GM18858 (cell line): ENCODE data around the gene CMPK2.

Experiments
- ATAC-seq: cut with Tn5 transposase; IDR thresholded peaks from one replicate; pipeline ENCODE4 v1.9.1; 2021; ENCODE audit not compliant: unreplicated experiment

Gene CMPK2

DNA sequence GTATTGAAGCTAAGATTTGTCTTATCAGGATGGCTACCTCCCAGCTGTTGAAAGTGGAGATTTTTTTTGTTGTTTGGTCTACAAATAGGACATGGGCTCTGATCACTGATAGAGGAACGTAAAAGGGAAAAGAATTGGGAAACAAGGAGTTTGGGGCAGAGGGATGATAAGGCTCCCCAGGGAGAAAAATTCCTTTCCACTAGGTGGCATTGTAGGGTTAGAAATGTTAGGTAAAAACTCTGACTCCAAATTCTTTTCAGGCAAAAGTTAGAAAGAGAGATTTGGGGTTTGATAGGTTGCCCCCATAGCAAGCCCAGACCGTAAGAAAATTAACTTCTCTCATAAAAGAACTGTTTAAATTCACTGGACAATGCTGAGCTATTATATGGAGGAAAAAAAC lies 19.8 kb downstream of the CMPK2 start:
- ATAC-seq, result no peak

- no peak for ATAC-seq
These were observed 20.4 kb downstream of the CMPK2 start for GRCh38 chr2:6845312-6845711.

DNA sequence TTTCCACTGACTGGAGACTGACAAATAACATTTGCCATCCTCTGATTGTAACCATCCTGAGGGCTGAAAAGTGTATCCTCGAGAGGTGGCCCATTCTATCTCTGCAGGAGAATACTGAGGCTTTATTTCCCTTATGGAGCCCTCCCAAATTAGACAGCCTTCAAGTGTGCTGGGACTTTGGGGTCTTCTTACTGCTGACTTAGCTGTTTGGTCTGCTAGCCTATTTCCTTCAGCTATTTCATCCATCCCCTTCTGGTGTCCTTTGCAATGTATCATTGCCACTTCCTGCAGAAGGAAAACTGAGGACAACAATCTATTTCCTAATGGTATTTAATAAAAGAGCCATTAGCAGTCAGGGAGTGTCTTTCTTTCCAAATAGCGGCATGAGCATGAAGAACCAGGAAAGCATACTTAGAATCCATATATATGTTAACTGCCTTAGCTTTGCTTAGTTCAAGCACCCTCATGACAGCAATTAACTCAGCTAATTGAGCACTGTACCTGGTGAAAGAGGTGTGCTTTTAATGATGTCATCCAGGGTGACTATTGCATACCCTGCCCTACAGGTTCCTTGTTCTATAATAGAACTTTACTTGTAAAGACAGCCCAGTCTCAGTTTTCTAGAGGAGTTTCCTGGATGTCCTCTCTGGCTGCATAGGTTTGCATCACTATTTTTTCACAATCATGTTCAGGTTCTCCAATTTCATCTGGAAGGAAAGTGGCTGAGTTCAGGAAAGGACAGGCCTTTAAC lies 24.0 kb downstream of the CMPK2 start:
- no peak for ATAC-seq

DNA sequence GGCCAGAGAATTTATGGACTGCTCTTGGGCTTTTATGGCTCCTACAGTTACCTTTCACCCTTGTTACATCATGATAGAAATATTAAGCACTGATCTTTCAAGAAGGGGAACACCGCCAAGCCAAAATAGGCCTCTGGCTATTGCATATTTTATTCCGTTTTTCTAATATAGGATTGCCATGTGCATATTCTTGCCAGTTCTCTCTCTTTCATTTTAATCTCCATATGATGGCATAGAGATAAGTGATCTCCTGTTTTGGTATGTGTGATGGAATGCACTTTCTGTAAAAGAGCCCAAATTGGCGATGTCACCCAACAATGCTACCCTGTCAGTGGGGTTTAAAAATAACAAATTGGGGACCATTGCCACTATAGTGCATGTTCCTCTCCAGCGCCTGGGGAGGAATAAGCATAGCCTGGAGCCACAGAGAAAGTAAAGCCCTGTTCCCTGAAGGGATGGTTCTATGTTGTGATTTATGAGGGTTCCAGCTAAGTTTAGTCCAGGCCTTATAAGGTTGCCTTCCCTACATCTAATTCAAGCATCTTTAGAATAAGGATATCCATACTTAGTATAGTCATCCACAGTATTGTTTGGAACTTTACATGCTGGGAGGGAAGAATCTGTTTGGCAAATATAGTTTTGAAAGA lies 26.9 kb downstream of the CMPK2 start:
- ATAC-seq, result no peak

DNA sequence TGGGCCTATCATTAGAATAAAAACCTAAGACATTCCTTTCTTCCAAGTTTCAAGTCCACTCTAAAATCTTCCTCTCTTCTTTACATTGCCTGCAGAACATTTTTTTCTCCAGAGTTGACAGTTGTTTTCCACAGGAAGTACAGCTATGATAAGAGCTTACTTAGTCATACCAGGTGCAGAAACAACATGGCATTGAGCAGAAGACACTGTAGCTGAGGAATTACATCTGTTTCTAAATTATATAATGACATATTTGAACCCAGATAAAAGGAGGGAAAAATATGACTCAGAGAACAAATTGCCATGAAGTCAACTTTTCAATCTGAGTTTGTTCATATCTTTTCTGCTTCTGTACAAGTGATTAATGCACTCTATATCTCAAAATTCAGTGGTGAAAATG lies 30.2 kb downstream of the CMPK2 start:
- no peak for ATAC-seq

DNA sequence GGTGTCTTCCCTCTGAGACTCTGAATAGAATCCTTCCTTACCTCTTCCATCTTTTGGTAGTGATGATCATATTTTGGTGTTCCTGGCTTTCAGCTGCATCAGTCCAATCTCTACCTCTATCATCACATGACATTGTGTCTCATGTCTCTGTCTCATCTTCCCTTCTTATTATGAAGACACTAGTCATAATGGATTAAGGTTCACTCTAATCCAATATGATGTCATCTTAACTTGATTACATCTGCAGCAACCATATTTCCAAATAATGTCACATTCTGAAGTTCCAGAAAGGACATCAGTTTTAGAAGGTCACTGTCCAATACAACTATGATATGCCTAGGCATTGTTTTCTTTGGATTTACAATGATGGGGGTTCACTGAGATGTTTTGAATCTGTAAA lies 31.5 kb downstream of the CMPK2 start:
- no peak for ATAC-seq

DNA sequence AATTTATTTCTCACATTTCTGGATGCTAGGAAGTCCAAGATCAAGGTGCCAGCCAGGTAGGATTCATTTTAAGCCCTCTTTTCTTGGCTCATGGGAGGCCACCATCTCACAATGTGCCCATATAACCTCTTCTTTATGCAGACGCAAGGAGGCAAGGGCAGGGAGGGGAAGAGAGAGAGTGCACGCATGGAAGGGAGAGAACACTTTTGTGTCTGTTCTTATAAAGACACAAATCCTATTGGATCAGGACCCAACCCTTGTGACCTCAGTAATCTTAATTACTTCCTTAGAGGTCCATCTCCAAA lies 32.5 kb downstream of the CMPK2 start:
- no peak for ATAC-seq

DNA sequence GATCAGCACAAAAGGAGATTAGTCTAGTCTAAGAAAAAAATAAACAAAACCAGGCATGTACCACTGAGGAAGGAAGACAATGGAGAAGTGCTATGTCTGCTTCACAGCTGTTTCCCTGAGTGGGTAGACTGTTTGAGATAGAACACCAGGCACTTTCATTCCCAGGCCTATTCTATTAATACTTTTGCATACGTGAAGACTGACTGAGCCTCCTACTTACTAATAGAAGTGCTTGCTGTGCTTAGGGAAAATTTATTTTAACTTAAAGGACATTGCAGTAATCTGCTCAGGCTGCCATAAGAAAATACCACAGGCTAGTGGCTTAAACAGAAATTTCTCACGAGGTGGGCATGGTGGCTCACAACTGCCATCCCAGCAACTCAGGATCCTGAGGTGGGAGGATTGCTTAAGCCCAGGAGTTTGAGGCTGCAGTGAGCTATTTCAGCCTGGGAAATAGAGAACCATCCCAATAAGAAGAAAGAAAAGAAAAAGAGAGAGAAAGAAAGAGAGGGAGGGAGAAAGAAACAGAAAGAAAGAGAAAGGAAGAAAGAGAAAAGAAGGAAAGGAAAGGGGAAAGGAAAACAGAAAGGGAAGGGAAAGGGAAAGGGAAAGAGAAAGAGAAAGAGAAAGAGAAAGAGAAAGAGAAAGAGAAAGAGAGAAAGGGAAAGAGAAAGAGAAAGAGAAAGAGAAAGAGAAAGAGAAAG lies 33.0 kb downstream of the CMPK2 start:
- ATAC-seq, result no peak

GRCh38 chr2:6831229-6831628 lies 34.5 kb downstream of the CMPK2 start:
- ATAC-seq, result no peak

GRCh38 chr2:6828299-6828584 lies 37.5 kb downstream of the CMPK2 start:
- no peak for ATAC-seq

GRCh38 chr2:6827566-6828298 lies 38.0 kb downstream of the CMPK2 start:
- ATAC-seq, result no peak

GRCh38 chr2:6826081-6826913 lies 39.4 kb downstream of the CMPK2 start:
- ATAC-seq, result peak; percentile 85

DNA sequence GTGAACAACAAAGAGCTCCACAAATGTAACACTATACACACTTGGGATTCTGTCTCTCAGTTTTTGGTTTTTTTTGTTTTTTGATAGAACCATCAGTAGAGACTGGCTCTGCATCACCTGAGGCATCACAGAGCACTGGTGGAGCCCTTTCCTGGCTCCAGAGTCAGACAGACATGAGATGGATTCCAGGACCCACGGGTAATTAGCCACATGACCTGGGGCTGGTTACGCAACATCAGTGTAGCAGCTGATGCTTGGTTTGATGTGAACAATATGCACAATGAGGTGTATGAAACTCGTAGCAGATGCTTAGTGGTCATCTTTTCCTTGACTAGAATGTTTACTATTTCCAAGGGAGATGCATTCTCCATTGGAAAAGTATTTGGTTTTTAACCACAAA lies 40.7 kb downstream of the CMPK2 start:
- no peak for ATAC-seq

GRCh38 chr2:6823111-6823510 lies 42.6 kb downstream of the CMPK2 start:
- ATAC-seq, result no peak

- no peak for ATAC-seq
These were observed 43.3 kb downstream of the CMPK2 start for GRCh38 chr2:6822406-6822805.

DNA sequence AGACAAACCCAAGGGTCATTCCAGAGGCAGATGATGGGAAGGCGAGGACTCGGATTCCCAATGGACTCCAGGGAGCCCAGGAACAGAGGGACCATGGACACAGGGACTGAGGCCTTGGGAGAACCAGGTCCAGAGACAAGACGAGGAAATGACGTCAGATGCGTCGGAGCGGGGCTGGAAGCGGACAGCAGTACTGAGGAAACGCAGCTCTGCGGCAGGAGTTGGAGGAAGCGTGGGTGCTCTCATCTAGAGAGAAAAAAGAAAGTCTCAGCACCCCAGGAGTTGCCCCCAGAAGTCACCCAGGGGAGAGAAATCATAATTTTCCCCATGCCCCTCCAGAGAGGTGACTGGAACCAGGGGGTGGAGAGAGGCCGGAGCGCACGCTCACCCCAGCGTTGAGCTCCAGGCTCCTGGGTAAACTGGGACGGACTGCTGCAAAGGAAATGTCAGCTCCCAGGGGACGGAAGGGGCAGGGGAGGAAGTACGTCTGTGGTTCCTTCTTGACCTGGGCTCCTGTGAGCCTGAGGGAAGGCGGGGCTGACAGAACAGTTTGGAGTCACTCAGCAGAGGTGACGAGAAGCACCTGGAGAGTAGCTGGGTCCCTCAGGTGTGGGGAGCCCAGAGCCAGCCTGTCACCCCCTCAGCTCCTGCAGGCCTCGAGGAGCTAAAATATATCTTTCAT lies 44.7 kb downstream of the CMPK2 start:
- no peak for ATAC-seq

GRCh38 chr2:6820236-6820635 lies 45.5 kb downstream of the CMPK2 start:
- no peak for ATAC-seq

DNA sequence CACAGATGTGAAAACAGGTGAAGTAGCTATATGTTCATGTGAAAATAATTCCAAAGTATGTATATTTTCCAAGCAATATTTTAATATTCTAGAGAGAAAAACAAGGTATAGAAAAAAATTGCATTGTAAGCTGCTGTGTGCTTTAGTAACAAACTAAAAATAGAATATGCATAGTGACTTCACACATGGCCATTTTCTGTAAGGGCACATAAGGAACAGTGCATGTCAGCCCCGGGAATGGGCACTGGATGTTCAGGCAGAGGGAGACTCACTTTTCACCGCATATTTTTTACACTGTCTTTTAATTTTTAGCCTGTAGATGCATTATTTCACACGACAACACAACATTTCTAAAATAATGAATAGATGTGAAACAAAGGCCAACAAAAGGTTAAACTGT lies 46.0 kb downstream of the CMPK2 start:
- ATAC-seq, result no peak

DNA sequence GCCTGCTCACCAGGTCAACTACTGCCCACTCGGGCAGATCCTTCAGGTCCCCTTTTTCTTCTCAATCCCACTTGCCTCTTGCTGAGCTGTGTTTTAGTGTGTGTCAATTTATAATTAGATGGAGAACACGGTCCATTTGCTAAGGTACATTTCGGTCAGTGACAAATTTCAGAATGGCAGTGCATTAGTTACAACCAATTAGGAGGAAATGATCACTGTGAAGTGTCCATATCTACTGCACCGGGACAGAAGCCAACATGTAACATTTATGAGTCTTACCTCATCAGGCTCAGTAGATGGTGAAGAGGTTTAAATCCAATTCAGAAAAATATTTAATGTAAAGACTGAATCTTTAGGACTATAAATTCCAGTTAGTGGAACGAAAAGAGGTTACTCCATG lies 47.7 kb downstream of the CMPK2 start:
- no peak for ATAC-seq

- ATAC-seq, result no peak
These were observed 50.8 kb downstream of the CMPK2 start for GRCh38 chr2:6814869-6815268.

- no peak for ATAC-seq
These were observed 51.4 kb downstream of the CMPK2 start for GRCh38 chr2:6814312-6814711.
